GM12874 (cell line): ENCODE measurements around the gene ADPRHL1.

Source experiments
- TF ChIP-seq, protein P1 (sequence below): IDR thresholded peaks from 2 replicates; pipeline ENCODE4 v1.5.1; 2011; ENCODE audit warnings: low read depth, mild to moderate bottlenecking, control low read depth, low read length, moderate library complexity; ENCODE audit not compliant: insufficient read depth

ADPRHL1 gene

GRCh38 chr13:113359571-113359970, 93.7 kb downstream of the ADPRHL1 start:
- TF ChIP-seq, protein P1, sequence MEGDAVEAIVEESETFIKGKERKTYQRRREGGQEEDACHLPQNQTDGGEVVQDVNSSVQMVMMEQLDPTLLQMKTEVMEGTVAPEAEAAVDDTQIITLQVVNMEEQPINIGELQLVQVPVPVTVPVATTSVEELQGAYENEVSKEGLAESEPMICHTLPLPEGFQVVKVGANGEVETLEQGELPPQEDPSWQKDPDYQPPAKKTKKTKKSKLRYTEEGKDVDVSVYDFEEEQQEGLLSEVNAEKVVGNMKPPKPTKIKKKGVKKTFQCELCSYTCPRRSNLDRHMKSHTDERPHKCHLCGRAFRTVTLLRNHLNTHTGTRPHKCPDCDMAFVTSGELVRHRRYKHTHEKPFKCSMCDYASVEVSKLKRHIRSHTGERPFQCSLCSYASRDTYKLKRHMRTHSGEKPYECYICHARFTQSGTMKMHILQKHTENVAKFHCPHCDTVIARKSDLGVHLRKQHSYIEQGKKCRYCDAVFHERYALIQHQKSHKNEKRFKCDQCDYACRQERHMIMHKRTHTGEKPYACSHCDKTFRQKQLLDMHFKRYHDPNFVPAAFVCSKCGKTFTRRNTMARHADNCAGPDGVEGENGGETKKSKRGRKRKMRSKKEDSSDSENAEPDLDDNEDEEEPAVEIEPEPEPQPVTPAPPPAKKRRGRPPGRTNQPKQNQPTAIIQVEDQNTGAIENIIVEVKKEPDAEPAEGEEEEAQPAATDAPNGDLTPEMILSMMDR: no peak

DNA sequence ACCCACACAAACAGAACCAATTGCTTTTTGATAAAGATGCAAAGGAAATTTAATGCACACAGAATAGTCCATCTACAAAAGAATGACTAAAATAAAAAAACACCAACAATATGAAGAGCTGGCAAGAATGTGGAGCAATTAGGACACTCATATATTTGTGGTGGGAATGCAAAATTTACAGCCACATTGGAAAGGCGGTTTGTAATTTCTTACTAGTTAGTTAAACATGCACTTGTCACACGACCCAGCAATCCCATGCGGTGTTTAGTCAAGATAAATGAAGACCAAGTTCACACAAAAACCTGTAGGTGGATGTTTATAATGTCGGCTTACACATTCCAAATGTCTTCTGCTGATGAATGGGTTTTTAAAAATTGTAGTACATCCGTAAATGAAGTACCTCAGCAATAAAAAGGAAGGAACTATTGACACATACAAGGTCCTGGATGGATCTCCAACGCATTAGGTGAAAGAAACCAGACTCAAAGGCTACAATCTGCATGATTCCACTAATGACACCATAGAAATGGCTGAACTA, 94.6 kb downstream of the ADPRHL1 start:
- TF ChIP-seq, protein P1: no peak

DNA sequence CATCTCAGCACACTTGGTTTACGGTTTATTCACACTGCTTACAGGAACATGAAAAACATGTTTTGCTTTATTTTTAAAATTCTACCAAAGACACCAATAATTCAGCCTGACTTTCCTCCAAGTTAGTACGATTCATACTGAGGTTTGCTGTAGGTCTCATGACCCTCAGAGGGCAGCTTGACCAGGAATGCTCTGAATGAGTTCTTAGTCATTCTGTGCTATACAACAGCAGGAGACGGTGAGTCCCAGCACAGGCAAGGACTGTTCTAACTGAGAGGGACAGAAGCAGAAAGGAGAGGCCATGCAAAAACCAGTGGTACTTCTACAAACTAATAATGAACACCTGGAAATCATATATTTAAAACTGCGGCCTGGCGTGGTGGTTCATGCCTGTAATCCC, 95.8 kb downstream of the ADPRHL1 start:
- TF ChIP-seq, protein P1: no peak

GRCh38 chr13:113356596-113356995, 96.7 kb downstream of the ADPRHL1 start:
- TF ChIP-seq, protein P1: no peak

DNA sequence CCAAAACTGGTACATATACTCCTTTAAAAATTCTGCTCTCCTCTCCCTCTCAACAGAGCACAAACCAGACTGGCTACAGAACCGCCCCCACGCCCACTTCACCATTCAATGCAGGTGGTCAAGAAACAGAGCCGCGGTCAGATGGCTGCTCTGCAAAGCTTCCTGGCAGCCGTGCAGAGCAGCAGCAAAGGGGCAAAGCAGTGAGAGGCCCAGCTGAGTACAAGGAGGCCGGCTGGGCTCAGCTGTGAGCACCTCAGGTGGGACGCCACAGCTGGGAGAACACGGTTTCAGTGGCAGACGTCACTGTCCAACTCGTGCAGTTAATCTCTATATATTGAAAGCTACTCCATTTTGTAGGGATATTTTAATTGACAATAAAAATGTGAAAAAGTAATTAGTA, 97.7 kb downstream of the ADPRHL1 start:
- TF ChIP-seq, protein P1: no peak

GRCh38 chr13:113354831-113355610, 98.3 kb downstream of the ADPRHL1 start:
- TF ChIP-seq, protein P1: no peak

- TF ChIP-seq, protein P1: no peak
Observed at GRCh38 chr13:113353254-113353653, 100.0 kb downstream of the ADPRHL1 start.
